HCT116 (cell line): ENCODE results near the gene C2CD2.

ENCODE experiments used
- CEBPB ChIP-seq: IDR thresholded peaks from 2 replicates; pipeline ENCODE4 v1.6.1; 2012; ENCODE audit warnings: low read depth
- ELF1 ChIP-seq: IDR thresholded peaks from 2 replicates; pipeline ENCODE4 v1.6.1; 2012; ENCODE audit warnings: low read depth, borderline replicate concordance
- EZH2 ChIP-seq: fragments of 200-600 bp; sonication (generic); IDR thresholded peaks from 2 replicates; pipeline ENCODE4 v1.6.1; 2017; ENCODE audit warnings: antibody characterized with exemption, mixed run types
- POLR2A ChIP-seq: IDR thresholded peaks from 2 replicates; pipeline ENCODE4 v1.7.0; 2011; ENCODE audit warnings: borderline replicate concordance; ENCODE audit not compliant: insufficient read depth, insufficient read length; ENCODE audit errors: extremely low read depth
- POLR2AphosphoS5 ChIP-seq: IDR thresholded peaks from 2 replicates; pipeline ENCODE4 v1.6.1; 2011; ENCODE audit warnings: mild to moderate bottlenecking, low read depth, low read length, moderate library complexity
- RAD21 ChIP-seq: IDR thresholded peaks from 2 replicates; pipeline ENCODE4 v1.6.1; 2012; ENCODE audit warnings: low read depth, mild to moderate bottlenecking
- TCF7L2 ChIP-seq: IDR thresholded peaks from 2 replicates; pipeline ENCODE4 v1.7.0; 2011; ENCODE audit warnings: borderline replicate concordance, inconsistent platforms; ENCODE audit not compliant: insufficient read depth, insufficient read length; ENCODE audit errors: extremely low read depth
- YY1 ChIP-seq: IDR thresholded peaks from 2 replicates; pipeline ENCODE4 v1.6.1; 2011; ENCODE audit warnings: low read length, low read depth, moderate library complexity, mild to moderate bottlenecking; ENCODE audit not compliant: insufficient replicate concordance; ENCODE audit errors: extremely low read depth
- TF ChIP-seq, protein P1 (sequence below), 3 experiments: fragments of 200-600 bp in 1 of 3; sonication (generic) in 1 of 3; IDR thresholded peaks in 2 of 3; conservative IDR thresholded peaks in 1 of 3; 2 replicates each; pipeline ENCODE4 v1.5.1; 2012 to 2017; ENCODE audit warnings: low read depth in 2 of 3, low read length in 2 of 3, antibody characterized with exemption in 1 of 3, borderline replicate concordance in 1 of 3, control low read depth in 1 of 3, mild to moderate bottlenecking in 1 of 3, mixed read lengths in 1 of 3, mixed run types in 1 of 3, moderate library complexity in 1 of 3; ENCODE audit not compliant: insufficient read depth in 1 of 3

DNA sequence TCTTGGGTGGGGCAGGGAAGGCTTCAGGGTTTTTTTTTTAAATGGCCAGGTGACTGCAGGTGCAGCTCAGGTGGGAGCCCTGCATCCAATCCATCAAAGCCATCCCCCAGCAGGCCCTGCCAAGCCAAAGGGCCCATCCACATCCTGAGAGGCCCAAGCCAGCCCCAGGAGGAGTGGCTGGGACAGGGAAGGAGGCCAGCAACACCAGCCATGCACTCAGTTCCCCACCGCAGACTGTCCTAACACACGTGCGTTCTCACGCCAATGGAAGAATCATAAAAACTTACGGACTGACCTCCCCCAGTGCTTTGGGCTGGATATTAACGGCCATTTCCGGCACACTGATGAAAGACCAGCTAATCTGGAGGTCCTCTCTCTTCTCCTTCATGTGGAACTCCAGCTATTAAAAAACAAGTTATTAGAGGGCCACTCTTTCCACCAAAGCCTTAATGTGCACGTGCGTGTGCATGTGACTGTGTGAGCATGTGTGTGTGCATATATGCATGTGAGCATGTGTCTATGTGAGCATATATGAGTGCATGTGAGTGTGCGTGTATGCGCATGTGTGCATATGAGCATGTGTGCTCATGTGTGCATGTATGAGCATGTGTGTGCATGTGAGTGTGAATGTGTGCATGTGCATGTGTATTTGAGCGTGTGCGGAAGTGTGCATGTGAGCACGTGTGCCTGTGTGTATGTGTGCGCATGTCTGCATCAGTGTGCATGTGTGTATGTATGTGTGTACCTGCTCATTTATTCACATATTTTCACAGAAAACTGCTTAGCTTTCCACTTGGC lies 35.1 kb downstream of the C2CD2 start:
- TF ChIP-seq TCF7L2 (no peak), POLR2AphosphoS5 (no peak), CEBPB (no peak), RAD21 (no peak), POLR2A (no peak), YY1 (no peak), EZH2 (no peak), ELF1 (no peak)
- TF ChIP-seq, protein P1, sequence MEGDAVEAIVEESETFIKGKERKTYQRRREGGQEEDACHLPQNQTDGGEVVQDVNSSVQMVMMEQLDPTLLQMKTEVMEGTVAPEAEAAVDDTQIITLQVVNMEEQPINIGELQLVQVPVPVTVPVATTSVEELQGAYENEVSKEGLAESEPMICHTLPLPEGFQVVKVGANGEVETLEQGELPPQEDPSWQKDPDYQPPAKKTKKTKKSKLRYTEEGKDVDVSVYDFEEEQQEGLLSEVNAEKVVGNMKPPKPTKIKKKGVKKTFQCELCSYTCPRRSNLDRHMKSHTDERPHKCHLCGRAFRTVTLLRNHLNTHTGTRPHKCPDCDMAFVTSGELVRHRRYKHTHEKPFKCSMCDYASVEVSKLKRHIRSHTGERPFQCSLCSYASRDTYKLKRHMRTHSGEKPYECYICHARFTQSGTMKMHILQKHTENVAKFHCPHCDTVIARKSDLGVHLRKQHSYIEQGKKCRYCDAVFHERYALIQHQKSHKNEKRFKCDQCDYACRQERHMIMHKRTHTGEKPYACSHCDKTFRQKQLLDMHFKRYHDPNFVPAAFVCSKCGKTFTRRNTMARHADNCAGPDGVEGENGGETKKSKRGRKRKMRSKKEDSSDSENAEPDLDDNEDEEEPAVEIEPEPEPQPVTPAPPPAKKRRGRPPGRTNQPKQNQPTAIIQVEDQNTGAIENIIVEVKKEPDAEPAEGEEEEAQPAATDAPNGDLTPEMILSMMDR (IDR thresholded peaks at IDR 0.05 in 2 of 3, conservative IDR thresholded peaks at IDR 0.05 in 1 of 3; ENCODE audit: borderline replicate concordance in 1 of 3, insufficient read depth in 1 of 3, low read depth in 2 of 3, low read length in 2 of 3) = no peak
